PC-3 (cell line): ENCODE results near the gene ATP5ME. TPM values are rescaled to one million over a fixed set of nuclear protein-coding genes. Genes with fewer than 3 reads are reported as not detected.

ENCODE experiments used
- ATAC-seq: fragments of 200-7000 bp; cut with Tn5 transposase; 2 replicates; pipeline ENCODE4 v1.9.1; 2020; ENCODE audit warnings: mild to moderate bottlenecking, moderate library complexity
- BruUV-seq: library from RNA; stranded (reverse); fragments of 400-500 nt; replicated peaks from 2 replicates; lab custom pipeline; 2021; lab: Mats Ljungman, UMichigan
- CTCF ChIA-PET: fragments of 300-600 bp; sonication (Branson Sonifier 250); formaldehyde crosslinking; loops from one replicate; lab custom pipeline; 2022; ENCODE audit warnings: antibody characterized with exemption; lab: Charles Lee
- POLR2A ChIA-PET: fragments of 300-600 bp; sonication (Branson Sonifier 250); formaldehyde crosslinking; loops from one replicate; lab custom pipeline; 2022; ENCODE audit warnings: antibody characterized with exemption; ENCODE audit not compliant: unreplicated experiment; lab: Charles Lee
- DNase-seq: peaks from one replicate; pipeline ENCODE4 v3.0.0-alpha.2; 2015
- H2AFZ ChIP-seq: fragments of 300-600 bp; sonication (generic); 2 replicates; pipeline ENCODE4 v1.6.0; 2016; ENCODE audit warnings: antibody characterized with exemption, low read length
- H3F3A ChIP-seq: fragments of 300-600 bp; sonication (generic); one replicate; pipeline ENCODE4 v1.6.0; 2017; ENCODE audit warnings: antibody characterized with exemption, low read length, control low read depth, mild to moderate bottlenecking; ENCODE audit not compliant: unreplicated experiment
- H3K27ac ChIP-seq: fragments of 300-600 bp; sonication (generic); 2 replicates; pipeline ENCODE4 v1.5.1; 2016; ENCODE audit warnings: mild to moderate bottlenecking, low read length
- H3K27me3 ChIP-seq: fragments of 300-600 bp; sonication (generic); 2 replicates; pipeline ENCODE4 v1.6.1; 2016; ENCODE audit warnings: low read length, mixed read lengths
- H3K36me3 ChIP-seq: fragments of 300-600 bp; sonication (generic); 2 replicates; pipeline ENCODE4 v1.6.1; 2016; ENCODE audit warnings: low read depth, mixed run types, low read length, mixed read lengths
- H3K4me1 ChIP-seq: fragments of 300-600 bp; sonication (generic); 2 replicates; pipeline ENCODE4 v1.5.1; 2016; ENCODE audit warnings: low read length; ENCODE audit not compliant: insufficient read depth
- H3K4me2 ChIP-seq: fragments of 300-600 bp; sonication (generic); 2 replicates; pipeline ENCODE4 v1.6.0; 2016; ENCODE audit warnings: low read length
- H3K4me3 ChIP-seq: fragments of 300-600 bp; sonication (generic); 2 replicates; pipeline ENCODE4 v1.5.1; 2016; ENCODE audit warnings: mild to moderate bottlenecking, low read length, mixed read lengths
- H3K79me2 ChIP-seq: fragments of 300-600 bp; sonication (generic); 2 replicates; pipeline ENCODE4 v1.6.1; 2017; ENCODE audit warnings: low read length, mixed read lengths
- H3K9ac ChIP-seq: fragments of 300-600 bp; sonication (generic); 2 replicates; pipeline ENCODE4 v1.6.0; 2016; ENCODE audit warnings: mild to moderate bottlenecking, low read length
- H3K9me2 ChIP-seq: fragments of 300-600 bp; sonication (generic); replicated peaks from 2 replicates; pipeline ENCODE4 v1.6.1; 2016; ENCODE audit warnings: mixed run types, low read length, mixed read lengths
- H3K9me3 ChIP-seq: fragments of 300-600 bp; sonication (generic); 2 replicates; pipeline ENCODE4 v1.6.1; 2016; ENCODE audit warnings: low read length, mixed read lengths
- H4K20me1 ChIP-seq: fragments of 300-600 bp; sonication (generic); 2 replicates; pipeline ENCODE4 v1.6.1; 2016; ENCODE audit warnings: low read length, mixed read lengths
- CTCF ChIP-seq: fragments of 300-600 bp; sonication (generic); conservative IDR thresholded peaks from 2 replicates; pipeline ENCODE4 v1.5.1; 2017; ENCODE audit warnings: antibody characterized with exemption, low read depth, mild to moderate bottlenecking, low read length
- EZH2 ChIP-seq: fragments of 300-600 bp; sonication (generic); IDR thresholded peaks from one replicate; pipeline ENCODE4 v1.6.1; 2017; ENCODE audit warnings: antibody characterized with exemption, mild to moderate bottlenecking, low read length; ENCODE audit not compliant: unreplicated experiment
- EZH2phosphoT487 ChIP-seq: fragments of 300-600 bp; sonication (generic); IDR thresholded peaks from 2 replicates; pipeline ENCODE4 v1.6.1; 2018; ENCODE audit warnings: mild to moderate bottlenecking, antibody characterized with exemption, low read length, borderline replicate concordance
- intact Hi-C: fragments of 100-400 bp; cut with micrococcal nuclease; formaldehyde crosslinking; loops from 2 replicates; pipeline ENCODE4 v1.9.0; 2023
- total RNA-seq: library from RNA; depleted of rRNA; stranded (reverse); fragments of >200 nt; gene quantifications from 2 replicates; pipeline ENCODE4 v1.2.3, GENCODE V29; 2014

Gene ATP5ME
- total RNA-seq, 1 experiment from 2014 or later = 579 TPM

DNA sequence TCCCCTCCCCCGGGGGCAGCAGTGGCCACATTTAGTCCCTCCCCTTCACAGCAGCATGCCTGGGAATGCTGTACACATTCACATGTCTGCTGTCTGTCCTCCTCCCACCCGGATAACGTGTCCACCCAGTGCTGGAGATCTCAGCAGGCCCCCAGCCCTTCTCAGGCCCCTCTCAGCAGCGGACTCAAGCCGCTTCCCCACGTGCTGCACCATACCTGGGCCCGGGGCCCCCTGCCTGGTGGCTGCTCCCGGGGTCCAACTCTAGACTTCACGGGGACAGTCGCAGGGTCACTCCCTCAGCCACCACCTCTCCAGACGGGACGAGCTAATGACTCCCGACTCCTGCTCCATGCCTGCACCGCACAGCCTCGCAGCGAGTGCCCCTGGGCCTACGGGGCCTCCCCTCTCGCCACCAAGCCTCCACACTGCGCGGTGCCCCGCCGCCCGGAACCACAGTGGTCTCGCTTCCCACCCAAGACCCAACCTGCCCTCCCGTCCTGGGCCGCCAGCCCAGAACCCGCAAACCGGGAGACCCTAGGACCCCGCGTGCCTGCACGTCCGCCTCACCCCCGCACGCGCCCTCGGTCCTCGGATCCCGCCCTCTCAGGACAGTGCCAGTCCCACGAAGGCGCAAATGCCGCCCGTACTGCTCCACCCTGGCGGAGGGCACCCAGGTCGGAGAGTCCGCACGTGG lies 30.3 kb upstream of the ATP5ME start:
- CTCF ChIA-PET = no interaction called here
- Histone ChIP-seq H2AFZ (no peak overlapping the region), H3K79me2 (peaks cover 34% of the 10 kb centered on the region), H3K4me1 (0 out of 2 replicates have a peak, but pooled peaks cover 2% of the 10 kb centered on the region), H3K4me2 (no peak overlapping the region), H3K9me2 (no peaks in the 10 kb centered on the region), H3K9ac (no peak overlapping the region), H3K27ac (no peak overlapping the region), H3K9me3 (no peaks in the 10 kb centered on the region), H3K36me3 (no peaks in the 10 kb centered on the region), H4K20me1 (no peaks in the 10 kb centered on the region), H3K4me3 (no peak overlapping the region), H3K27me3 (no peaks in the 10 kb centered on the region), H3F3A (no peaks in the 10 kb centered on the region)
- POLR2A ChIA-PET = no interaction called here
- ATAC-seq = no peak
- no TSS peak for BruUV-seq
- intact Hi-C loops = no loop called here
- DNase-seq = no peak
- TF ChIP-seq EZH2phosphoT487 (no peak), EZH2 (no peak), CTCF (no peak)

GRCh38 chr4:703336-704197 lies 29.5 kb upstream of the ATP5ME start:
- no peak for DNase-seq
- no peak overlapping the region for H3K4me2 ChIP-seq
- ChIA-PET POLR2A (no interaction called here), CTCF (no interaction called here)
- no peak for TF ChIP-seq CTCF
- TF ChIP-seq EZH2phosphoT487 = no peak
- no peak for TF ChIP-seq EZH2
- H3F3A ChIP-seq = no peaks in the 10 kb centered on the region
- intact Hi-C loops = no loop called here
- H3K4me1 ChIP-seq = 0 out of 2 replicates have a peak, but pooled peaks cover 4% of the 10 kb centered on the region
- no peak overlapping the region for H2AFZ ChIP-seq
- no peaks in the 10 kb centered on the region for H3K9me3 ChIP-seq
- ATAC-seq = no peak
- no peak overlapping the region for H3K4me3 ChIP-seq
- H3K27me3 ChIP-seq = no peaks in the 10 kb centered on the region
- BruUV-seq = no TSS peak
- no peaks in the 10 kb centered on the region for H3K36me3 ChIP-seq
- H3K9ac ChIP-seq = no peak overlapping the region
- peaks cover 27% of the 10 kb centered on the region for H3K79me2 ChIP-seq
- H3K27ac ChIP-seq = no peak overlapping the region
- no peaks in the 10 kb centered on the region for H4K20me1 ChIP-seq
- H3K9me2 ChIP-seq = no peaks in the 10 kb centered on the region
